ENCODE results near the gene FAS. TPM values are rescaled to one million over a fixed set of nuclear protein-coding genes. Genes with fewer than 3 reads are reported as not detected.
A peak's percentile ranks its signal among the peaks of the same experiment; 100 is the strongest.

The FAS gene
- polyA plus RNA-seq, 1 of the 3 experiments (the other 2 are of a cell fraction): 31.5 TPM

- TF ChIP-seq, protein P1, sequence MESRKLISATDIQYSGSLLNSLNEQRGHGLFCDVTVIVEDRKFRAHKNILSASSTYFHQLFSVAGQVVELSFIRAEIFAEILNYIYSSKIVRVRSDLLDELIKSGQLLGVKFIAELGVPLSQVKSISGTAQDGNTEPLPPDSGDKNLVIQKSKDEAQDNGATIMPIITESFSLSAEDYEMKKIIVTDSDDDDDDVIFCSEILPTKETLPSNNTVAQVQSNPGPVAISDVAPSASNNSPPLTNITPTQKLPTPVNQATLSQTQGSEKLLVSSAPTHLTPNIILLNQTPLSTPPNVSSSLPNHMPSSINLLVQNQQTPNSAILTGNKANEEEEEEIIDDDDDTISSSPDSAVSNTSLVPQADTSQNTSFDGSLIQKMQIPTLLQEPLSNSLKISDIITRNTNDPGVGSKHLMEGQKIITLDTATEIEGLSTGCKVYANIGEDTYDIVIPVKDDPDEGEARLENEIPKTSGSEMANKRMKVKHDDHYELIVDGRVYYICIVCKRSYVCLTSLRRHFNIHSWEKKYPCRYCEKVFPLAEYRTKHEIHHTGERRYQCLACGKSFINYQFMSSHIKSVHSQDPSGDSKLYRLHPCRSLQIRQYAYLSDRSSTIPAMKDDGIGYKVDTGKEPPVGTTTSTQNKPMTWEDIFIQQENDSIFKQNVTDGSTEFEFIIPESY (IDR thresholded peaks at IDR 0.05; ENCODE audit: borderline replicate concordance, low read depth): 0 out of 2 replicates have a peak, but pooled peaks have one; percentile 9
- TF ChIP-seq SMC3 (IDR thresholded peaks at IDR 0.05; ENCODE audit: low read depth, low read length) (no peak), MEF2A (IDR thresholded peaks at IDR 0.05; ENCODE audit: borderline replicate concordance, low read depth) (no peak), GABPA (IDR thresholded peaks at IDR 0.05; ENCODE audit: low read depth) (no peak), RAD21 (IDR thresholded peaks at IDR 0.05; ENCODE audit: low read length) (no peak), NFIC (IDR thresholded peaks at IDR 0.05; ENCODE audit: borderline replicate concordance) (peak; percentile 3; the same call in 1 of the 2 replicates), TCF12 (IDR thresholded peaks at IDR 0.05) (0 out of 2 replicates have a peak, but pooled peaks have one; percentile 5), TAF1 (IDR thresholded peaks at IDR 0.05; ENCODE audit: borderline replicate concordance, low read depth, low read length) (peak; percentile 56), POLR2AphosphoS5 (IDR thresholded peaks at IDR 0.05; ENCODE audit: low read depth, low read length) (peak; percentile 62; the same call in 1 of the 2 replicates), CHD2 (IDR thresholded peaks at IDR 0.05; ENCODE audit: low read length, partially characterized antibody) (no peak), SIN3A (IDR thresholded peaks at IDR 0.05; ENCODE audit: borderline replicate concordance, low read depth, low read length) (peak; percentile 80; the same call in 1 of the 2 replicates), RXRA (IDR thresholded peaks at IDR 0.05; ENCODE audit: borderline replicate concordance, low read depth) (no peak), PBX3 (IDR thresholded peaks at IDR 0.05) (no peak; the same call in 1 of the 2 replicates)
- TF ChIP-seq, protein P2, sequence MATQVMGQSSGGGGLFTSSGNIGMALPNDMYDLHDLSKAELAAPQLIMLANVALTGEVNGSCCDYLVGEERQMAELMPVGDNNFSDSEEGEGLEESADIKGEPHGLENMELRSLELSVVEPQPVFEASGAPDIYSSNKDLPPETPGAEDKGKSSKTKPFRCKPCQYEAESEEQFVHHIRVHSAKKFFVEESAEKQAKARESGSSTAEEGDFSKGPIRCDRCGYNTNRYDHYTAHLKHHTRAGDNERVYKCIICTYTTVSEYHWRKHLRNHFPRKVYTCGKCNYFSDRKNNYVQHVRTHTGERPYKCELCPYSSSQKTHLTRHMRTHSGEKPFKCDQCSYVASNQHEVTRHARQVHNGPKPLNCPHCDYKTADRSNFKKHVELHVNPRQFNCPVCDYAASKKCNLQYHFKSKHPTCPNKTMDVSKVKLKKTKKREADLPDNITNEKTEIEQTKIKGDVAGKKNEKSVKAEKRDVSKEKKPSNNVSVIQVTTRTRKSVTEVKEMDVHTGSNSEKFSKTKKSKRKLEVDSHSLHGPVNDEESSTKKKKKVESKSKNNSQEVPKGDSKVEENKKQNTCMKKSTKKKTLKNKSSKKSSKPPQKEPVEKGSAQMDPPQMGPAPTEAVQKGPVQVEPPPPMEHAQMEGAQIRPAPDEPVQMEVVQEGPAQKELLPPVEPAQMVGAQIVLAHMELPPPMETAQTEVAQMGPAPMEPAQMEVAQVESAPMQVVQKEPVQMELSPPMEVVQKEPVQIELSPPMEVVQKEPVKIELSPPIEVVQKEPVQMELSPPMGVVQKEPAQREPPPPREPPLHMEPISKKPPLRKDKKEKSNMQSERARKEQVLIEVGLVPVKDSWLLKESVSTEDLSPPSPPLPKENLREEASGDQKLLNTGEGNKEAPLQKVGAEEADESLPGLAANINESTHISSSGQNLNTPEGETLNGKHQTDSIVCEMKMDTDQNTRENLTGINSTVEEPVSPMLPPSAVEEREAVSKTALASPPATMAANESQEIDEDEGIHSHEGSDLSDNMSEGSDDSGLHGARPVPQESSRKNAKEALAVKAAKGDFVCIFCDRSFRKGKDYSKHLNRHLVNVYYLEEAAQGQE (IDR thresholded peaks at IDR 0.05; ENCODE audit: low read depth, low read length): no peak
- TF ChIP-seq, protein P3, sequence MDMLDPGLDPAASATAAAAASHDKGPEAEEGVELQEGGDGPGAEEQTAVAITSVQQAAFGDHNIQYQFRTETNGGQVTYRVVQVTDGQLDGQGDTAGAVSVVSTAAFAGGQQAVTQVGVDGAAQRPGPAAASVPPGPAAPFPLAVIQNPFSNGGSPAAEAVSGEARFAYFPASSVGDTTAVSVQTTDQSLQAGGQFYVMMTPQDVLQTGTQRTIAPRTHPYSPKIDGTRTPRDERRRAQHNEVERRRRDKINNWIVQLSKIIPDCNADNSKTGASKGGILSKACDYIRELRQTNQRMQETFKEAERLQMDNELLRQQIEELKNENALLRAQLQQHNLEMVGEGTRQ (IDR thresholded peaks at IDR 0.05; ENCODE audit: borderline replicate concordance, low read depth, low read length): no peak
Measured at GRCh38 chr10:88991161-88991898, 732 bp downstream of the FAS start (continued).
